Inferior parietal cortex (tissue), 1 donor: Measurements from ENCODE around the gene EEFSEC.

Experiments used
- DNase-seq: peaks from one replicate; pipeline ENCODE4 v3.0.0-alpha.2; 2016; ENCODE audit errors: extremely low spot score

Gene EEFSEC

GRCh38 chr3:128285967-128286321, 132.7 kb downstream of the EEFSEC start:
- DNase-seq, result no peak

DNA sequence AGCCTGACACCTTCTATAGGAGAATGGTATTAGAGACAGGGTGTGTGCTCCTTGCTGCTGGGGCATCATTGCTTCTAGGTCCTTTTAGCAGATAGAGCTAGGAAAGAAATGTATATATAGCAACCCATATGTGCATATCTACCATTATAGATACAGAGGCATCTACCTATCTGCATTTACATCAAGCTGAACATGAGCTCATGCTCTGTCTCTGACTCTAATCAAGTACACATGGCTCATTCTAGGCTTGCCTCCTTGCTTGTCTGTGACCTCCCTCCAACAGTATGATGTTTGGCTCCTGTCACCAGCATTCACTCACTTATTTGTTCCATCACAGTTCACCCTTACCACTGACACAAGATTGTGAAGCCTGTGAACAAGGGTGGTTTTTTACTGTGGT, 133.4 kb downstream of the EEFSEC start:
- no peak for DNase-seq

GRCh38 chr3:128287216-128287615, 133.9 kb downstream of the EEFSEC start:
- no peak for DNase-seq

DNA sequence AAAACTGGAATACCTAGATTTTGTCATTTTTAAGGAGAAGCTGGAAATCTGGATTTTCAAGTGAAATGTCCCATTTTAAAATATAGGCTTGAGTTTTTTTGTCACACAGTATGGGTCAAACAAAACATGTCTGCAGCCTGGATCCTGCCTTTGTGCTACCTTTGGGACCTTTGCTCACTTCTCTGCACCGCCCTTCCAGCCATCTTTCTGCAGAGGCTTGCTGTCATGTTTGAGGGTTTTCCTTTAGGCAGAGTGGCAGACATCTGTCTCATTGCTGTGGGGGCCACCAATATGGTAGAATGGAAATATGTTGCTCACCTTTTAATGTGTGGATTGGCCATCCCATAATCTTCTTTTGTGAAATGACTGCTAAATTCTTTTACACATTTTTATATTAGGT, 136.3 kb downstream of the EEFSEC start:
- no peak for DNase-seq

DNA sequence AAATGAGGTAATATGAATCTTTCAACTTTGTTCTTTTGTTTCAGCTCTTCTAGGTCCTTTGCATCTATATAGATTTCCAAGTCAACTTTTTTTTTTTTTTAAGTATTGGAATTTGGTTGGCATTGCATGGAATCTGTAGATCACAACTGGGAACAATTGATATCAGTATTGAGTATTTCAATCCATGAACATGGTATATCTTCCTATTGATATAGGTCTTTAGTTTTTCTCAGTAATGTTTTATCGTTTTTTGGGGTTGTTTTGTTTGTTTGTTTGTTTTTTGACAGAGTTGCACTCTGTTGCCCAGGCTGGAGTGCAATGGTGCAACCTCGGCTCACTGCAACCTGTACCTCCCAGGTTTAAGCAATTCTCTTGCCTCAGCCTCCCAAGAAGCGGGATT, 137.2 kb downstream of the EEFSEC start:
- no peak for DNase-seq

GRCh38 chr3:128293930-128294329, 140.6 kb downstream of the EEFSEC start:
- no peak for DNase-seq

- DNase-seq, result no peak
Observed at GRCh38 chr3:128294999-128295468, 141.8 kb downstream of the EEFSEC start.

DNA sequence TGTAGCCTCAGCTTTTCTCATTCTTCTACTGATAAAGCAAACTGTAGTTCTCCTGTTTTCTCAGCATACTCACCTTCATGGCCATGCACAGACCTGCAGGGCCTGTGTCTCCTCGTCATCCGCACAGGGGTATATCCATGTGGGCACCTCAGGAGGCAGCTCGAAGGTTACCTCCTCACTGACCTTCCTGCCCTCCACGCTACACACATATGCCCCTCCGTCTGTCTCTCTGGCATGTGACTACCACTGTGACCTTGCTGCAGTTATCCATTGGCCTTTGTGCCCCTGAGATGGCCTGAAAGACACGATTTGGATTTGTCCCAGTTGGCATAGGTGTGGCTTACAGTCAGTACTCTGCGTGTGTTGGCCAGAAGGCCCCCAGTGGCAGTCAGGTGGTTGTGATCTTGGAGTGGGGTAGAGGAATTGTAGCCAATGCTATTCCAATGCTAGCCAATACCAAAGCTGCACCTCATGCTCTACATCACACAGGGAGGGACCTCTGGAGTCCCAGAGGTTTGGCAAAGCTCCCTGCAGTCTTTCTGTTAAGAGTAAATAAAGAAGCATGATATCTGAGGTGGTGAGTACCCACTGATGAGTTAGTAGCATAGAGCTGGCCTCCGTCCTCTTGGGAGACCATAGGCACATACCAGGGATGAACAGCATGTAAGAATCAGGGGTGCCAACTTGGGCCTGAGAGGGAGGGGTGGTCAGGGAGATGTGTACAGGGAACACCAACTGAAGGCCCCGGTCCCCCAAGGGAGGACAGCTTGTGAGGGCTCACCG, 143.4 kb downstream of the EEFSEC start:
- no peak for DNase-seq

GRCh38 chr3:128297401-128298138, 144.3 kb downstream of the EEFSEC start:
- no peak for DNase-seq

GRCh38 chr3:128301186-128302023, 148.1 kb downstream of the EEFSEC start:
- DNase-seq, result no peak

- no peak for DNase-seq
Observed at GRCh38 chr3:128306481-128306880, 153.2 kb downstream of the EEFSEC start.

GRCh38 chr3:128307029-128307633, 153.8 kb downstream of the EEFSEC start:
- no peak for DNase-seq

GRCh38 chr3:128307781-128308469, 154.6 kb downstream of the EEFSEC start:
- DNase-seq, result no peak

DNA sequence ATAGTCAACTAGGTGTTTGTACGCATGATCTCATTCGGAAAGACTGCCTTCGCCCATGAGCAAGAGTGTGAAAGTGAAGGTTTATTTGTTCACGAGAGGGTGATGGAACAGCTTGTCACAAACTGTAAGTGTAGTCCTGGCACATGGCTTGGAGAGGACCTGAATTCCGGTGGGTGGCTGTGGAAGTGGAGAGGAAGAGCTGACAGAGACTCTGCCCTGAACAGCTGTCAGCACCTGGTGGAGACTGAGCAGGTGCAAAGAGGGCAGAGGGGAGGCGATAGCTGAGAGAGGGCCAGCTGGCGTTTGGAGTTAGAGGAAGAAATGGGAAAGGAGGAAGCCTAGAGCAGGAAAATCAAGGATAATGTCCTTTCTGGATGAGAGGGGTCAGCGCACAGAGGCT, 155.7 kb downstream of the EEFSEC start:
- DNase-seq, result no peak

DNA sequence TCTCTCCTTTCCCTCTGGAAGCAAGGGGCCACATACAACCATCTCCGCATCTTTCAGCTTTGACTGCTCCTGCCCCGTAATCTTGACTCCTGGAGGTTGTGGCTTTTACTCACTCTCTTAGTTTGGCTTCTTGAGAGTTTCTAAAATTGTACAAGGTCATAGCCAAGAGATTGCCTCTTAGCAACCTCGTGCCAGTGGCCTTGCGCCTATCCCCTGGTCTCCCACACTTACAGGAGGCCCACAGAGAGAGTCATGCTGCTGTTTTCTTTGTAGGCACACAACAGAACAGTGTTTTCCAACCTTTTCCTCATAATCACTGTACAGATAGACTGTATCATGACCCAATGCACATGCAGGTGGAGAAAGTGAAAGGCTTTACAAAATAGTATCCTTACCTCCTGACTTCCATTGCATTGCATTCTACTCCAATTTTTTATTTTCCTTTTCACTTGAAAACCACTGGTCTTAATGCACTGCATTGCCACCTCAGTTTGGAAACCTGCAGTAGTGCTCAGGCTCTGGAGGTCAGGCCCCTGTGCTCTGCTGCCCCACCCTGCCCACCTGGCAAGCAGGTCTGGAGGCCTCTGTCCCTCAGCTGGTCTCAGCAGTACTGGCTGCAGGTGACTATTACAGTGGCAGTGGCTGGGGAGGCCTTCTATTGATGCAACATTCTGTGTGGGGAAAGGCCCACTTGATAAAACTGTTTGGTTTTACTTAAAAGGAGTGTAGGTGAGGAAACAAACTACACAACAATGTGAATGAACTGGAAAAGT, 157.2 kb downstream of the EEFSEC start:
- no peak for DNase-seq

- peak; percentile 2 for DNase-seq
Observed at GRCh38 chr3:128311441-128311844, 158.2 kb downstream of the EEFSEC start.

GRCh38 chr3:128312271-128312670, 159.0 kb downstream of the EEFSEC start:
- no peak for DNase-seq

- DNase-seq, result no peak
Observed at GRCh38 chr3:128313071-128313725, 159.9 kb downstream of the EEFSEC start.

DNA sequence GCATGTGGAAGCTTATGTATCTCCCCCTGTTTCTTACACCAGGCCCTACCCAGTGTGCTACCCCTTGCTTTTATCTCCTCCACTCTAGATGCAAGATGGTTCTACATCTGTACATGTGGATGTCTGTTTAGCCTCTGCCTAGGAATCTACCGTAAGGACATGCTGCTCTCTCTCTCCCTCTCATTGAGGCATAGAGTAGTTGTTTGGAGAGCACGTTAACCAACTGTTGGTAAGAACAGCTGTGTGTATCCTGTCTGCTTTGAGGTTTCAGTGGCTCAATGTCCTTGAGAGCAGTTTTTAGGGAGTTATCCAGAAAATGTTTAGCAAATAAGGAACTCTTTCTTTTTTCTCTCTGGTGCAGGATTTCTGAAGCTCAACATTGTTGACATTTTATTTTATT, 160.7 kb downstream of the EEFSEC start:
- DNase-seq, result no peak

- no peak for DNase-seq
Observed at GRCh38 chr3:128315313-128315712, 162.0 kb downstream of the EEFSEC start.
